ENCODE measurements around the gene APOO. TPM values are rescaled to one million over a fixed set of nuclear protein-coding genes. Genes with fewer than 3 reads are reported as not detected.

The APOO gene
- polyA plus RNA-seq, 1 donor (not counting 4 experiments of a cell fraction or from before 2014, with no cell fraction given): 22.7 TPM

GRCh38 chrX:23953908-23954269, 46.2 kb upstream of the APOO start:
- no peaks in the 10 kb centered on the region for H3K9me1 ChIP-seq (ENCODE audit: control insufficient read depth, extremely low read depth, insufficient read depth, low read length)
- H3K27me3 ChIP-seq (ENCODE audit: control insufficient read depth, extremely low read depth, insufficient read depth, low read length): no peaks in the 10 kb centered on the region
- H4K20me1 ChIP-seq (ENCODE audit: control insufficient read depth, extremely low read depth, insufficient read depth, low read length): no peaks in the 10 kb centered on the region
- DNase-seq (ENCODE audit: low read depth, low spot score): no peak
- H3K4me3 ChIP-seq (ENCODE audit: control insufficient read depth in 2 of 3, extremely low read depth in 1 of 3, insufficient read depth in 2 of 3, low read depth in 1 of 3, low read length in 3 of 3): no peak overlapping the region
- no peak overlapping the region for H3K27ac ChIP-seq (ENCODE audit: control insufficient read depth, insufficient read depth, low read length)
- no peak for FAIRE-seq
- no peaks in the 10 kb centered on the region for H3K9me3 ChIP-seq (ENCODE audit: control insufficient read depth, low read depth, low read length)
- no peaks in the 10 kb centered on the region for H3K79me2 ChIP-seq (ENCODE audit: control insufficient read depth, insufficient read depth, low read length)
- H3K36me3 ChIP-seq (ENCODE audit: control insufficient read depth in 2 of 2, extremely low read depth in 1 of 2, insufficient read depth in 2 of 2, low read length in 2 of 2): no peaks in the 10 kb centered on the region
- no peak for TF ChIP-seq CTCF (optimal IDR thresholded peaks at IDR 0.05 in 1 of 3, IDR thresholded peaks at IDR 0.05 in 1 of 3, conservative IDR thresholded peaks at IDR 0.05 in 1 of 3; ENCODE audit: extremely low read depth in 1 of 3, insufficient read depth in 2 of 3, low read length in 3 of 3)
- TF ChIP-seq EZH2 (IDR thresholded peaks at IDR 0.05; ENCODE audit: low read length): no peak
- H3K9ac ChIP-seq (ENCODE audit: control insufficient read depth, extremely low read depth, insufficient read depth, low read length): no peak overlapping the region
- no peak overlapping the region for H3K4me2 ChIP-seq (ENCODE audit: control insufficient read depth, extremely low read depth, insufficient read depth, low read depth, low read length)
- H3K4me1 ChIP-seq (ENCODE audit: control insufficient read depth, extremely low read depth, insufficient read depth, low read length): no peaks in the 10 kb centered on the region
- H2AFZ ChIP-seq (ENCODE audit: control insufficient read depth, low read length): no peak overlapping the region
- dilution Hi-C loops (cut with MboI; ENCODE audit: extremely low pct_ligation_motif_present, low sequenced_read_pairs): no loop called here

GRCh38 chrX:23952984-23953907, 45.5 kb upstream of the APOO start:
- Histone ChIP-seq H3K79me2 (ENCODE audit: control insufficient read depth, insufficient read depth, low read length) (no peaks in the 10 kb centered on the region), H2AFZ (ENCODE audit: control insufficient read depth, low read length) (no peak overlapping the region), H3K4me1 (ENCODE audit: control insufficient read depth, extremely low read depth, insufficient read depth, low read length) (no peaks in the 10 kb centered on the region), H3K36me3 (ENCODE audit: control insufficient read depth in 2 of 2, extremely low read depth in 1 of 2, insufficient read depth in 2 of 2, low read length in 2 of 2) (no peaks in the 10 kb centered on the region), H3K4me3 (ENCODE audit: control insufficient read depth in 2 of 3, extremely low read depth in 1 of 3, insufficient read depth in 2 of 3, low read depth in 1 of 3, low read length in 3 of 3) (no peak overlapping the region), H3K27ac (ENCODE audit: control insufficient read depth, insufficient read depth, low read length) (no peak overlapping the region), H3K4me2 (ENCODE audit: control insufficient read depth, extremely low read depth, insufficient read depth, low read depth, low read length) (no peak overlapping the region), H3K9ac (ENCODE audit: control insufficient read depth, extremely low read depth, insufficient read depth, low read length) (no peak overlapping the region), H4K20me1 (ENCODE audit: control insufficient read depth, extremely low read depth, insufficient read depth, low read length) (no peaks in the 10 kb centered on the region), H3K9me3 (ENCODE audit: control insufficient read depth, low read depth, low read length) (no peaks in the 10 kb centered on the region), H3K9me1 (ENCODE audit: control insufficient read depth, extremely low read depth, insufficient read depth, low read length) (no peaks in the 10 kb centered on the region), H3K27me3 (ENCODE audit: control insufficient read depth, extremely low read depth, insufficient read depth, low read length) (no peaks in the 10 kb centered on the region)
- dilution Hi-C loops (cut with MboI; ENCODE audit: extremely low pct_ligation_motif_present, low sequenced_read_pairs): no loop called here
- DNase-seq (ENCODE audit: low read depth, low spot score): no peak
- FAIRE-seq: no peak
- no peak for TF ChIP-seq CTCF (optimal IDR thresholded peaks at IDR 0.05 in 1 of 3, IDR thresholded peaks at IDR 0.05 in 1 of 3, conservative IDR thresholded peaks at IDR 0.05 in 1 of 3; ENCODE audit: extremely low read depth in 1 of 3, insufficient read depth in 2 of 3, low read length in 3 of 3)
- TF ChIP-seq EZH2 (IDR thresholded peaks at IDR 0.05; ENCODE audit: low read length): no peak
